ENCODE data around the gene KCNC2.
"Not testable (repeated sequence)": the region's sequence is repeated elsewhere in the genome, so short reads cannot be mapped to it uniquely, and the experiment has no call there.

Gene KCNC2

DNA sequence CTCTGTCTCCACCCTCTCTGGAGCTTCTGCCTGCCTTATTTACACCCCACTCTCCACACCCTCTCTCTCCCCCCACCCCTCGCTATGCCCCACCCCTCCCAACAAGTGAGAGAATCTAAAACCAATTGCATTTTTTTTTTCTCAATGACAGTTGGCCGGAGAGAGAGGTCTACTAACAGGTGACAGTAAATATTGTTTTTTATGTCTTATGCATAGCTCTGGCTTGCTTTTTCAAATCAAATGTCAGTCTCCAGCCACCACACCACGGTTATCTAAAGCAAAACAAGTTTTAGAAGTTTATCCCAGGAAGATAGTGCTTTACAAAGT is at the start of gene KCNC2:
KCNC2 (minus strand) TSS at position 28 of the 327 bp plus-strand sequence.
- DNase-seq (ENCODE audit: low read depth, low spot score): no peak
- no peak within 1 kb of the TSS for H3K27ac ChIP-seq

- H3K27ac ChIP-seq: no peak overlapping the region
- DNase-seq (ENCODE audit: low read depth, low spot score): no peak
Measured at GRCh38 chr12:75259143-75259542, 49.5 kb upstream of the KCNC2 start.

- DNase-seq (ENCODE audit: low read depth, low spot score): no peak
- H3K27ac ChIP-seq: no peak overlapping the region
Measured at GRCh38 chr12:75257510-75257909, 47.9 kb upstream of the KCNC2 start.

DNA sequence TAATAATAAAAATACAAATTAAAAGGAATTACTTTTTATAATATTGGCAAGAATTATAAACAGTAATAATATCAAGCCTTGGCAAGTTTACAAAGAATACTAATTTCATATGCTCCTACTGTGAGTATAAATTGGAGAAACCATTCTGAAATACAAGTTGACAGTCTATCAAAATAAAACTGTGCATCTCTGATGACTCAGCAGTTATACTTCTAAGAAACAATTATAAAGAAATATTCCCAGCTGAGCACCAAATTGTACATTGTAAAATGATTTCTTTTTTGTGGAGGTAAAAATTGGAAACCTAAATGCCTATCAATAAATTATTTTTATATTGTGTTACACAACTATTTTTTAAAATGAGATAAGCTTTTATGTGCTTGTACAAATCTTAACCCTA is 35.5 kb upstream of the KCNC2 start:
- H3K27ac ChIP-seq: no peak overlapping the region
- no peak for DNase-seq (ENCODE audit: low read depth, low spot score)

DNA sequence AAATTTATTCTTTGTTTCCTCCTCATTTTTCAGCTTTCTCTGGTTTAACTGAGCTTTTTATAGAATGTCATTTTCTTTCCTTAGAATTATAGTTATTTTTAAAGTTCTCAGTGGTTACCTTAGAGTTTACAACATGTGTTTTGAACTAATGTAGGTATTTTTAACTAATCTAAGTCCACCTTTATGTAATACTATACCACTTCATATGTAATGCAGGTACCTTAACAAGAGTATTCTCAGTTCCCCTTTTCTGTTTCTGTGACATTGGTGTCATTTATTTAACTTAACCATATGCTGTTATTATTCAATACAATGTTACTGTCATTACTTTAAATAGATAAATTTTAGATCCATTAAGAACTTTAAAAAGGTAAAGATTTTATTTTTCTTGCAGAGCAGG is 30.3 kb upstream of the KCNC2 start:
- H3K27ac ChIP-seq: no peak overlapping the region
- DNase-seq (ENCODE audit: low read depth, low spot score): no peak

- no peak overlapping the region for H3K27ac ChIP-seq
- peak; percentile 24 for DNase-seq (ENCODE audit: low read depth, low spot score)
Measured at GRCh38 chr12:75236206-75236605, 26.6 kb upstream of the KCNC2 start.

GRCh38 chr12:75227132-75227531 is 17.5 kb upstream of the KCNC2 start:
- H3K27ac ChIP-seq: no peak overlapping the region
- no peak for DNase-seq (ENCODE audit: low read depth, low spot score)

GRCh38 chr12:75212072-75212471 is 2.4 kb upstream of the KCNC2 start:
- no peak for DNase-seq (ENCODE audit: low read depth, low spot score)
- H3K27ac ChIP-seq: no peak overlapping the region

GRCh38 chr12:75208856-75209811 is 505 bp downstream of the KCNC2 start:
- no peak for DNase-seq (ENCODE audit: low read depth, low spot score)
- no peak overlapping the region for H3K27ac ChIP-seq

GRCh38 chr12:75207338-75208083 is 2.1 kb downstream of the KCNC2 start:
- DNase-seq (ENCODE audit: low read depth, low spot score): no peak
- H3K27ac ChIP-seq: no peak overlapping the region

DNA sequence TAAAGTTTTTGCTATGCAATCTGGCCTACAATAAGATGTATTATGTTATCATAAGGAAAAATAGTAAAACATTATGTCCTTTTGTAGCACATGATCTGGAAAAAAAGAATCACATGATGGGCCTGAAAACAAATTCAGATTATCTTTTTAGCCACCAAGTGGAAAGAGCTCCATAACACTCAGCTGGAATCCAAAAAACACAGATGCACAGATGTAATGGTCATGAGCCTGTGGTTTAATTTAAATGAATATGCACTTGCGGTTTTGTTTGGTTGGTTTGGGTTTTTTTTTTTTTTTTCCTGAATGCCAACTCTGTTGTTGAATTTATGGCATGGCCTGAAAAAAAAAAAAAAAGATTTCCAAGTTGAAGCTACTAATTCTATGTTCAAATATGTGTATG is 4.1 kb downstream of the KCNC2 start:
- no peak for DNase-seq (ENCODE audit: low read depth, low spot score)

GRCh38 chr12:75196865-75197264 is 12.8 kb downstream of the KCNC2 start:
- DNase-seq (ENCODE audit: low read depth, low spot score): peak; percentile 68
- peak overlapping the region; percentile 33 for H3K27ac ChIP-seq

More for the DNA sequence above, 4.1 kb downstream of the KCNC2 start:
- H3K27ac ChIP-seq: no peak overlapping the region

- no peak for DNase-seq (ENCODE audit: low read depth, low spot score)
Measured at GRCh38 chr12:75196408-75196807, 13.2 kb downstream of the KCNC2 start.

DNA sequence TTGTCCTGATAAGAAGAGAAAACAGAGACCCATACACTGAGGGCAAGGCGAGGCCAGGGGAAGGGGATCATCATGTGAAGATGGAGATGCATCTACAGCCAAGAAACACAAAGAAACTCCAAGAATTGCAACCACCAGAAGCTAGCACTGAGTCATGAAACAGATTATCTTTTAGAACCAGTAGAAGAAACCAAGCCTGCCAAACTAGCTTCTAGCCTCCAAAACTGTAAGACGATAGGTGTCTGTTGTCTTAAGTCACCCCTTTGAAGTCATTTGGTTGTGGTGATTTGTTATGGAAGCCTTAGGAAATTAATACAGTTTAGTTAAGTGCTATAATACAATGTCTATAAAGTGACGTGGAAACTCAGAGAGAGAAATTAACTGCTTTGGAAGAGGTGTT is 15.4 kb downstream of the KCNC2 start:
- no peak for DNase-seq (ENCODE audit: low read depth, low spot score)
- no peak overlapping the region for H3K27ac ChIP-seq

More at GRCh38 chr12:75196408-75196807, 13.2 kb downstream of the KCNC2 start:
- peak overlapping the region; percentile 33 for H3K27ac ChIP-seq

- no peak for DNase-seq (ENCODE audit: low read depth, low spot score)
- no peak overlapping the region for H3K27ac ChIP-seq
Measured at GRCh38 chr12:75192196-75192595, 17.4 kb downstream of the KCNC2 start.

DNA sequence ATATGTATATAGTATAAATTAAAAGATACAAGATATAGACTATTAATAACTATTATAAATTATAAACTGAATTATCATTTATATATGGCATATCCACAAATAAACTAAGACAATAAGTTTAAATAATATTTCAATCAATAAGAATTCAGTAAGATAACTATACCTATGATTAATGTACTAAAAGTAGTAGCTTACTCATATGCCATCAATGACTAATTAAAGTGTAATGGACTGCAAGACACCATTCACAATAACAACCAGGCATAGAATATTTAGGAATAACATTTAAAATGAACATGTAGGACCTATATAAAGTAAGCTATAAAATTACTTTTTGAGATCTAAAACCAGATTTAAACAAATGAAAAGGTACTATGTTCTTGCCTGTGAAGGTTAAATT is 18.8 kb downstream of the KCNC2 start:
- DNase-seq (ENCODE audit: low read depth, low spot score): no peak
- H3K27ac ChIP-seq: no peak overlapping the region

DNA sequence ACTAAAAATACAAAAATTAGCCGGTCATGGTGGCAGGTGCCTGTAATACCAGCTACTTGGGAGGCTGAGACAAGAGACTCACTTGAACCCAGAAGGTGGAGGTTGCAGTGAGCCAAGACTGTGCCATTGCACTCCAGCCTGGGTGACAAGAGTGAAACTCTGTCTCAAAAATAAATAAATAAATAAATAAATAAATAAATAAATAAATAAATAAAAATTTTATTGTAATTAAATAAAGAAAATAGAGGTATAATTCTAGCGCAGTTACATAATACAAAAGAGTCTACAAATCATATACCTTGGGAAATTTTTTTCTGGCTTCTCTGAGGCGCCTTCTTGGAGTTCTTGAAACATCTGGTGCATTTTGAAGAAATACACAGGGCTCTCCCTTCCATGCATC is 23.8 kb downstream of the KCNC2 start:
- not testable (repeated sequence) for H3K27ac ChIP-seq; DNase-seq (ENCODE audit: low read depth, low spot score)

DNA sequence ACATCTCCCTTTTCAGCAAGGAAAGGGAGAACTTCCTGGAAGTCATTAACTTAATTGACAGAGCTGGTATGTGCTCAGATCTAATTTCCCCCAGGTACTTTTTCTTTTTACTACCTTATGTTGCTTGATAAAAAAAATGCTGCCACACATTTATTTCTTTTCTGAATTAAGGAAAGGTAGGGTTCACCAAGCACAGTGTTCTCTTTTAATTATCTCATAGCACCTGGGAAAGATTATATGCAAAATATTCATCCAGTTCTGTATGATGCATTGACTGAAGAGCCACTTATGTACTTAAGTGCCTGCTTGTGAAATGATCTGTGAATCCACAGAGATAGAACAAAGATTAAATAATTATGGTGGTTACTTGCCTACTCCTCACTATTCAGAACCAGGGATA is 25.1 kb downstream of the KCNC2 start:
- no peak for DNase-seq (ENCODE audit: low read depth, low spot score)
- H3K27ac ChIP-seq: no peak overlapping the region

DNA sequence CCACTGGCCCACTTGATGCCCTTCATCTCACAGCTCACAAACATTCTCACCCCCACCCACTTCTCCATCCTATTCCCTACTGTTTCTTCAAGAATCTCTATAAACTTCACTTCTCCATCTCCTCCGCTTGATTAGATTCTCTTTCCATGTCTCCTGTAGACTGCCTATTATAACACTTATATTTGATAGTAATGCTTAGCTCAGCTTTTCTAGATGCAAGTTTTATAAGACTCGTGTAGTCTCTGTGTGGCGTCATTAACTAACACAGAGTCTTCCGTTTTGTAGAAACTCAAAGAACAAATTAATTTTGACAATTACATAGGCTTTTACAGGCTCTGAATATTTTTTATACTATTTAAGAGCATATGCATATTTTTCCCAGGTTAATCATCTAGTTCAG is 25.7 kb downstream of the KCNC2 start:
- H3K27ac ChIP-seq: no peak overlapping the region
- DNase-seq (ENCODE audit: low read depth, low spot score): no peak

- peak; percentile 94 for DNase-seq (ENCODE audit: low read depth, low spot score)
- H3K27ac ChIP-seq: peak overlapping the region; percentile 61
Measured at GRCh38 chr12:75177997-75178396, 31.6 kb downstream of the KCNC2 start.

DNA sequence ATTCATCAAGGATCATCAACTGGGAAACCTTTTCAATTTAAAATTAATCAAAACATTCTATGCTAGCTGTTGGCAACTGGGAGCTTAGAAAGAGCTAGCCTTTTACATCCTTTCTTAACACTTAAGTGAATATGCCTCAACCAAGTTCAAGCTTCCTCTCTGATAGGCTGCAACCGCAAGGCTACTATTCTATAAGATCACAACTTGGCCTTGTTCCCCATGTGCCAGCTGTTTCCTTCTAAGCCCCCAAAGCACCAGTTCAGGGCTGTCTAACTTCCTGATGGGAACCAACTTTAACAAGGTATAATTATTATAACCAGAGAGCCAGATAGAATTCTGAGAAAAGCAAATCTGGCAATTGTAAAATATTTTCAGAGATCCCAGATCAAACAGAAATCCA is 37.0 kb downstream of the KCNC2 start:
- H3K27ac ChIP-seq: no peak overlapping the region
- no peak for DNase-seq (ENCODE audit: low read depth, low spot score)
